Central memory CD4-positive, alpha-beta T cell (primary cell): ENCODE measurements around the gene PACSIN1.
A peak's percentile ranks its signal among the peaks of the same experiment; 100 is the strongest.
"Not testable (repeated sequence)": the region's sequence is repeated elsewhere in the genome, so short reads cannot be mapped to it uniquely, and the experiment has no call there.

Source experiments
- DNase-seq: peaks from one replicate; pipeline ENCODE4 v3.0.0; 2022

Gene PACSIN1

DNA sequence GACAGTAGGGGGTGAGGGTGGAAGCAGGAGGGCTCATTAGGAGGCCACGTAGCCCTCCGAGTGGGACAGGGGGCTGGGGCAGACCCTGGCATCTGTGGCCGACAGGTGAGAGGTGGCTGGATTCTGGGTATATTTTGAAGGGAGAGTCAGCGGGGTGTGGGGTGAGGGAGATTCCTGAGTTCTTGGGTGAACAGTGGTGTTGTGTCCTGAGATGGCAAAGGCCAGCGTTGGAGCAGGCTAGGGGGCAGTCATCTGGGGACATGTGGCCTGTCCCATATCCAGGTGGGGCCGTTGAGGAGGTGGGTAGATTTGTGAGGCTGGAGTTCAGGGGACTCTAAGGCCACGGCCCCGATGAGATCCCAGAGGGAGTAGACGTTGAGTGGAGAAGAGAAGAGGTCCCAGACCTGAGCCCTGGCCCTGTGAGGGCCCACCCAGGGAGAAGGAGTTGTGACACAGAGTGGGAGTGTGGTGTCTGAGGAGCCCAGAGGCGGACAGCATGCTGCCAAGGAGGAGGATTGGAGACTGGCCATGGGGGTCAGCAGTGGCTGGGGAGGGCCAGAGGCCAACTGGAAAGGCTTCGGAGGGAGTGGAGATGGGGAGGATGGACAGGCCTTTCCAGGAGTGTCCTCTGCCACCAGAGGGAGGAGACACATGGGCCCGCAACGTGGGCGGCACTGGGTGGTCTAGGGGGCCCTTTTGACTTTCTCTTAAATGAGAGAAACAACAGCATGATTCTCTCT lies 19.6 kb downstream of the PACSIN1 start:
- no peak for DNase-seq

DNA sequence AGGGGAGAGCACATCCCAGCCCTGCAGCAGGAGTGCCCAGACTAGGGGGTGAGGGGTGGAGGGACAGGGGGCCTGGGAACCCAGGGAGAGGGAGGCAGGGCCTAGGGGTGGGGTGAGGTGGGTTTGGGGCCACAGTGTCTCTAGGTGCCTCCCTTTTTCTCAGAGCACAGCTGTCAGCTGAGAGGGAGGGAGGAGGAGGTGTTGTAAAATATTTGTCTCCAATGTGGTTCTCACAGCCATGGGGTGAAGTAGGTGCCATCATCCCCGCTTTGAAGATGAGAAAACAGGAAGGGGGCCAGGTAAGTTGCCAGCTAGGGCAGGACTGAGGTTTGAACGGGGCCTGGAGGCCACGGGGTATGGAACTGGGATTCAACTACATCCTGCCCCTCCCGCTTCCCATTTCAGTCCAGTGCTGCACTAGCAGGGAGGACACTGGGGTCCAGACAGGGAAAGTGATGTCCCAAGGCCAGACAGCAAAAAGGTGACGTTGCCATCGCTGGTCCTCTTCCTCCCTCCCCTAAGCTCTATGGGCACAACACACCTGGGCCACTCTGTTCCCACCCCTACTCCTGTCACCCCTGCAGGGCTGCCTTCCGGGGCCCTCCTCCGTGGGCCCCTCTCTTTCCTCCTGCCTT lies 20.3 kb downstream of the PACSIN1 start:
- peak; percentile 9 for DNase-seq

DNA sequence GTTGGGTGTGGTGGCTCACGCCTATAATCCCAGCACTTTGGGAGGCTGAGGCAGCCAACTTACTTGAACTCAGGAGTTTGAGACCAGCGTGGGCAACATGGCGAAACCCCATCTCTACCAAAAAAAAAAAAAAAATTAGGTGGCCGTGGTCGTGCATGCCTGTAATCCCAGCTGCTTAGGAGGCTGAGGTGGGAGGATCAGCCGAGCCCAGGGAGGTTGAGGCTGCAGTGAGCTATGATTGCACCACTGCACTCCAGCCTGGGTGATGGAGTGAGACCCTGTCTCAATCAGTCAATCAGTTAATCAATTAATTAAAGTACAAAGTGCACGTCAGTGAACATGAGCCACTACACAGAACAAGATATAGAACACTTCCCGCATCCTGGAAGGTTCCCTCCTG lies 21.0 kb downstream of the PACSIN1 start:
- DNase-seq: not testable (repeated sequence)

DNA sequence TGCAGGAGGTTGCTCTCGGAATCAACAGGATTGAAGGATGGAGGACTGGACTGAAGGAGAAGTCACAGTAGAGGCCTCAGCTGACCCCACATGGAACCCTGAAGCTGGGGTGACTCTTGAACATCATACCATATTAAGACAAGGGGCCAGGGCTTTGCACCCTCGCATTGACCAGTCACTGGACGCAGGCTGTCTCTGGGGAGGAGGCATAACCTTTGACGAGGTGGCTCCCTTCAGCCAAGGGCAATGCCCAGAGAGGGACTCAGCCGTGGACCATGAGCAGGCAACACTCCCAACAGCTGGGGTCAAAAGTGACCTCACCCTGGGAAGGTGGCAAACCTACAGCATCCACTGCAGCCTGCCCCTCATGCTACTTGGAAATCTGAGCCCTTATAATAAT lies 21.7 kb downstream of the PACSIN1 start:
- DNase-seq: no peak

GRCh38 chr6:34489207-34489805 lies 23.4 kb downstream of the PACSIN1 start:
- DNase-seq: no peak

DNA sequence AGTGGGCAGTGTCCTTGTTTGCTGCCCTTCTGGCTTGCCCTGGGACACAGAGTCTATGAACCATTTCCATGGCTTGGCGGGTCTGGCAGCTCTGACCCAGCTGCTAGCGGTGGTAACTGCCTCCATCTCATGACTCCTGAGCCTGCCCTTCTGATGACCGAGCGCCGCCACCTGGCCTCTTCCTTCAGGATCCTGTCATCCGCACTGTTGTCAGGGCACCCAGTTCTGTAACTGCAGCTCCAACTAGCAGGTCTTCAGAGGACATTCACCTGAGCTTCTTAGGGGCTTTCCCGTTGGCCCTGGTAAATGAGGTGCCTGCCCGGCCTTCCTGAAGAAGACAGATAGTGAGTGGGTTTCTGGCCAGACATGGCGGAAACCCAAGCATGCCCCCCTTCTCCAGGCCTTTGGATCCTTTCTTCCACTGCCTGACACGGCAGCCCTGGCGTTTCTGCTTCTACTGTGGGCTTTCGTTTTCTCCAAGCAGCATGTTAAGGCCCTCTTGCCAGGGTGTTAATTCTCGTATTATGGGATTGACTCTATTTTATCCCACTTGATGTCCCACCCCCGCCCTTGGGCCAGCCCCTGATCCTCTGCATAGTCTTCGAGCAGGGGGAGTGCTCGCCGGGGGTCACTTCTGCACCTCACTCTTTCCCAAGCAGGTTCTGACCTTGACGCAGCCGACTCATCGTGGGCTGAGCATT lies 24.7 kb downstream of the PACSIN1 start:
- no peak for DNase-seq

GRCh38 chr6:34491091-34491430 lies 25.2 kb downstream of the PACSIN1 start:
- DNase-seq: no peak

- no peak for DNase-seq
These were observed 27.5 kb downstream of the PACSIN1 start for GRCh38 chr6:34493344-34493743.

DNA sequence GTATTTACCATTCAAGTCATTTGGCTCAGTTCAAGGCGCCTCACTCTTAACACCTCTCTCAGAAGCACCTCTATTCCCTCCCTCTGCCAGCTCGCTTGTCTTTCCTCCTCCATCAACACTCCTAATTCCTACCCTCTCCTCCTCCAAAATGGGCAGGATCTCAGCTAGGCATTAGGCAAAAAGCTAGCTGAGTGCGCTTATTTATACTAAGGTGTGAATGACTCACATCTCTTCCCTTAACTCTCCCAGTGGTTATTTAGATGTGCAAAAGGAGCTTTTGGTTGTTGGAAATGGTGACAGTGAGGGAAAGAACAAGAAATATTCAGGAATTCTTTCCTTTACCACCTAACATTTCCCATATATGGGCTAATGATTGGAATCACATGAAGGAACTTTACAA lies 29.1 kb downstream of the PACSIN1 start:
- DNase-seq: no peak

GRCh38 chr6:34496103-34496685 lies 30.3 kb downstream of the PACSIN1 start:
- DNase-seq: no peak

GRCh38 chr6:34497411-34497810 lies 31.5 kb downstream of the PACSIN1 start:
- no peak for DNase-seq

DNA sequence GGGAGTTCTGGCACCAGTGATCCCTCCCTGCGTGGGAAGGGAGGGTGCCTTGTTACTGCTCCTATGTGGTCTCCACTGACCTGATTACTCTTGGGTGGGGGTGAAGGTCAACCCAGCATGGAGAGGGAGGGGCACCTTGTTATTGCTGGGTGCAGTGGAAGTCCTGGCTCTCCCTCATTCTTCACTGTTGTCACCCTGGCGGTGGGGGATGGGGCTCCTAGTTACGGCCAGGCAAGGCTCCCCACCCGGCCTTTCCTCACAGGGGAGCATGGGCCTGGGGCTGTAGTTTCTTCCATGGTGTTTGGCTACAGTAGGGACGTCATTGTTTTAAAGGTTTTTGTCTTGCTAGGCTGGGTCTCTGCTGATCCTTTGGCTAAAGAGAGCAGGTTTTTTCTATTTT lies 40.8 kb downstream of the PACSIN1 start:
- DNase-seq: no peak

DNA sequence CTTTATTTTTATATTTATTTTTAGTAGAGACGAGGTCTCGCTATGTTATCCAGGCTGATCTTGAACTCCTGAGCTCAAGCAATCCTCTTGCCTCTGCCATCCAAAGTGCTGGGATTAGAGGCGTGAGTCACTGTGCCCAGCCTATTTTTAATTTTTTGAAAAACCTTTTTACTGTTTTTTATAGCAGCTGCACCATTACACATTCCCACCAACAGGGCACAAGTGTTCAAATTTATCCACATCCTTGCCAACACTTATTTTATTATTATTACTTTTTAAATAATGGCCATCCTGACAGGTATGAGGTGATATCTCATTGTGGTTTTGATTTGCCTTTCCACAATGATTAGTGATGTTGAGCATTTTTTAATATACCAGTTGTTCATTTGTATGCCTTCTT lies 42.5 kb downstream of the PACSIN1 start:
- no peak for DNase-seq

- DNase-seq: no peak
These were observed 43.9 kb downstream of the PACSIN1 start for GRCh38 chr6:34509782-34510181.

- no peak for DNase-seq
These were observed 44.4 kb downstream of the PACSIN1 start for GRCh38 chr6:34510299-34510698.

- no peak for DNase-seq
These were observed 45.5 kb downstream of the PACSIN1 start for GRCh38 chr6:34511214-34511914.

GRCh38 chr6:34511915-34512737 lies 46.2 kb downstream of the PACSIN1 start:
- DNase-seq: no peak

DNA sequence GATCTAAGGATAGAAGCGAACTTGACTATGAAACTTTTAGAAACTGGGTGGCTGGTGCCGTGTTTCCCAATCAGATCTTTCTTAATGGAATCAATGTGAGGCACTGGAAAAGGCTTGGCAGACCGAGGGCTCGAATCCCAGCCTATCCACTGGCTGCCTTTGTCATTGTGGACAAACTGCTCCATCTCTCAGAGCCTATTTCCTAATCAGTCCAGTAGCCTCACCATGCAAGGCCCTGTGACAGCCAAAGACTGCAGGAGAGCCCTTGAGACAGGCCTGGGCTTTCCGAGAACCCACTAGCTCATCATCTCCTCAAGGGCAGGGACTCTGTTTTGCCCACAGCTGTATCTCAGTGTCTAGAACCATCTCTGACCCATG lies 46.9 kb downstream of the PACSIN1 start:
- DNase-seq: no peak

- no peak for DNase-seq
These were observed 47.8 kb downstream of the PACSIN1 start for GRCh38 chr6:34513646-34514045.

- DNase-seq: no peak
These were observed 48.2 kb downstream of the PACSIN1 start for GRCh38 chr6:34514112-34514511.

GRCh38 chr6:34514593-34515472 lies 49.0 kb downstream of the PACSIN1 start:
- DNase-seq: no peak
